ENCODE data around the gene RXFP4.
"Not testable (repeated sequence)": the region's sequence is repeated elsewhere in the genome, so short reads cannot be mapped to it uniquely, and the experiment has no call there.

RXFP4 gene

GRCh38 chr1:155978325-155978972, 37.0 kb downstream of the RXFP4 start, which contains the start of gene ARHGEF2:
Gene ARHGEF2, minus strand, starts transcription at chr1:155978547. Its CDS starts 120 bp downstream, at chr1:155978427.
- DNase-seq (ENCODE audit: low spot score), result peak; percentile 74

GRCh38 chr1:155978973-155979429, 37.6 kb downstream of the RXFP4 start:
- no peak for DNase-seq (ENCODE audit: low spot score)

- DNase-seq (ENCODE audit: low spot score), result no peak
Measured at GRCh38 chr1:155979597-155980343, 38.3 kb downstream of the RXFP4 start.

- DNase-seq (ENCODE audit: low spot score), result peak; percentile 22
Measured at GRCh38 chr1:155981266-155982088, 40.0 kb downstream of the RXFP4 start.

- DNase-seq (ENCODE audit: low spot score), result no peak
Measured at GRCh38 chr1:155982106-155982505, 40.7 kb downstream of the RXFP4 start.

- no peak for DNase-seq (ENCODE audit: low spot score)
Measured at GRCh38 chr1:155983191-155984024, 42.0 kb downstream of the RXFP4 start.

- DNase-seq (ENCODE audit: low spot score), result no peak
Measured at GRCh38 chr1:155984341-155984740, 42.9 kb downstream of the RXFP4 start.

- not testable (repeated sequence) for DNase-seq (ENCODE audit: low spot score)
Measured at GRCh38 chr1:155984903-155985645, 43.6 kb downstream of the RXFP4 start.

GRCh38 chr1:155989242-155990004, 48.0 kb downstream of the RXFP4 start:
- DNase-seq (ENCODE audit: low spot score), result peak; percentile 79

GRCh38 chr1:155990005-155990739, 48.7 kb downstream of the RXFP4 start:
- DNase-seq (ENCODE audit: low spot score), result peak; percentile 82
